Fibroblast of pulmonary artery (primary cell): ENCODE measurements around the gene CLSTN3.

Experiments used
- DNase-seq: peaks from one replicate; pipeline ENCODE4 v3.0.0-alpha.2; 2010; ENCODE audit warnings: low read depth
- H3K4me3 ChIP-seq: replicated peaks from 2 replicates; pipeline ENCODE4 v1.5.1; 2011; ENCODE audit warnings: low read depth, mild to moderate bottlenecking, control low read depth, low read length, moderate library complexity
- TF ChIP-seq, protein P1 (sequence below): IDR thresholded peaks from 2 replicates; pipeline ENCODE4 v1.5.1; 2011; ENCODE audit warnings: mild to moderate bottlenecking, control low read depth, low read length, inconsistent platforms; ENCODE audit errors: missing control alignments

The CLSTN3 gene

DNA sequence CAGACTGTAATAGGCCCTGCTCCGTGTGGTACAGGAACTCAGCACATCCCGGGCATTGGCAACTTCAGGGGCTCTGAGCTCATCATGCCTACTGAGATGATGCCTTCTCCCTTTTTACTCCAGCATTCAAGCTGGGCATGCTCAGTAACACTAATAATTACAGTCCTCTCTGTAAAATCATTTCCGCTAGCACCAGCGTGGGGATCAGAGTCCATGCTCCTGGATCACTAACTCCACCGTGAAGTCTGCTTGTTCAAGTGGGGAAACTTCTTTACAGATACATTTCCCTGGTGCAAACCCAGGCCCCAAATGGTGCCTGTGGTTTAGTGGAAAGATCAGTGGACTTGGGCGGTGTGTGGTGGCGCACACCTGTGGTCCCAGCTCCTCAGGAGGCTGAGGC, 16.7 kb downstream of the CLSTN3 start:
- TF ChIP-seq, protein P1, sequence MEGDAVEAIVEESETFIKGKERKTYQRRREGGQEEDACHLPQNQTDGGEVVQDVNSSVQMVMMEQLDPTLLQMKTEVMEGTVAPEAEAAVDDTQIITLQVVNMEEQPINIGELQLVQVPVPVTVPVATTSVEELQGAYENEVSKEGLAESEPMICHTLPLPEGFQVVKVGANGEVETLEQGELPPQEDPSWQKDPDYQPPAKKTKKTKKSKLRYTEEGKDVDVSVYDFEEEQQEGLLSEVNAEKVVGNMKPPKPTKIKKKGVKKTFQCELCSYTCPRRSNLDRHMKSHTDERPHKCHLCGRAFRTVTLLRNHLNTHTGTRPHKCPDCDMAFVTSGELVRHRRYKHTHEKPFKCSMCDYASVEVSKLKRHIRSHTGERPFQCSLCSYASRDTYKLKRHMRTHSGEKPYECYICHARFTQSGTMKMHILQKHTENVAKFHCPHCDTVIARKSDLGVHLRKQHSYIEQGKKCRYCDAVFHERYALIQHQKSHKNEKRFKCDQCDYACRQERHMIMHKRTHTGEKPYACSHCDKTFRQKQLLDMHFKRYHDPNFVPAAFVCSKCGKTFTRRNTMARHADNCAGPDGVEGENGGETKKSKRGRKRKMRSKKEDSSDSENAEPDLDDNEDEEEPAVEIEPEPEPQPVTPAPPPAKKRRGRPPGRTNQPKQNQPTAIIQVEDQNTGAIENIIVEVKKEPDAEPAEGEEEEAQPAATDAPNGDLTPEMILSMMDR = no peak
- no peak for DNase-seq

GRCh38 chr12:7150356-7150755, 20.2 kb downstream of the CLSTN3 start:
- no peak overlapping the region for H3K4me3 ChIP-seq
- no peak for DNase-seq
- TF ChIP-seq, protein P1 = no peak

More for the DNA sequence above, 16.7 kb downstream of the CLSTN3 start:
- H3K4me3 ChIP-seq = no peak overlapping the region

- H3K4me3 ChIP-seq = no peak overlapping the region
- TF ChIP-seq, protein P1 = no peak
- no peak for DNase-seq
Observed at GRCh38 chr12:7150841-7151240, 20.7 kb downstream of the CLSTN3 start.

DNA sequence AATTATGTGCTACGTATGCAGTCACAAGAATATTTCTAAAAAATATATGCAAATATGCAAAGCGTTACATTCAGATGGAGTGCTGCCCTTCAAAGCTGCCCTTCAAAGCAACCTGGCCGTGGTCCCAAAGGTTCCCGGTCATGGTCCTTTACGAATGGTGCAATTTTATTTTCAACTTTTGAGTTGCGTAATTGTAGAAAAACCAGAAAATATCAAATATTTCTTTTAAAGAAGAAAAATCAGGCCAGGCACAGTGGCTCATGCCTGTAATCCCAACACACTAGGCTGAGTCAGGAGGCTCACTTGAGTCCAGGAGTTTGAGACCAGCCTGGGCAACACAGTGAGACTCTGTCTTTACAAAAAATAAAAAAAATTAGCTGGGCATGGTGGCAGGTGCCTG, 21.4 kb downstream of the CLSTN3 start:
- no peak overlapping the region for H3K4me3 ChIP-seq
- DNase-seq = no peak
- TF ChIP-seq, protein P1 = no peak

DNA sequence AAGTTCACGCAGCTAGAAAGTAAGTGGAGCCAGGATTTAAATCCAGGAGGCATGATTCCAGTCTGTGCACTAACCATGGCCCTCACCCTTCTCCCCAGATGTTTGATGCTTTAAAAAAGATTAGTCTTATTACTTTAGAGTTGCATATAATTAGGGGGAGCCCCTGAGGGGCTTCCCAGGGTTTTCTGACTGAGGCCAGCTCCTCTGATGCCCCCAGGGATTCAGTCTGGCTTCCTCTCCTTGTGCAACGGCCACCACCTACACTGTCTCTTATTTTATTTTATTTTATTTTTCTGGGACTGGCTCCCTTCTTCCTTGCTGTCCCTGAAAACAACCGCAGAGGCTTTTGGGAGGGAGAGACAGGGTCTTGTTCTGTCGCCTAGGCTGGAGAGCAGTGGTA, 22.6 kb downstream of the CLSTN3 start:
- no peak overlapping the region for H3K4me3 ChIP-seq
- DNase-seq = no peak
- TF ChIP-seq, protein P1 = no peak

- H3K4me3 ChIP-seq = no peak overlapping the region
- TF ChIP-seq, protein P1 = no peak
- DNase-seq = no peak
Observed at GRCh38 chr12:7154042-7154441, 23.9 kb downstream of the CLSTN3 start.

GRCh38 chr12:7154901-7155470, 24.8 kb downstream of the CLSTN3 start:
- TF ChIP-seq, protein P1 = no peak
- DNase-seq = no peak
- no peak overlapping the region for H3K4me3 ChIP-seq
